ENCODE data around the gene SLC25A4. TPM values are rescaled to one million over a fixed set of nuclear protein-coding genes. Genes with fewer than 3 reads are reported as not detected.

SLC25A4 gene
- total RNA-seq, 1 donor from 2014 or later, result 24.1 TPM

GRCh38 chr4:185122681-185123345 lies 20.3 kb upstream of the SLC25A4 start:
- DNase-seq (ENCODE audit: low read depth, low spot score), result no peak
- peaks cover 5% of the 10 kb centered on the region for H3K4me1 Mint-ChIP-seq
- no peak for TF ChIP-seq CTCF (conservative IDR thresholded peaks at IDR 0.05)
- no peaks in the 10 kb centered on the region for H3K36me3 Mint-ChIP-seq (ENCODE audit: low read depth)
- no peak overlapping the region for H3K27ac Mint-ChIP-seq (ENCODE audit: unreplicated experiment)
- no peaks in the 10 kb centered on the region for H3K9me3 Mint-ChIP-seq
- H3K4me3 Mint-ChIP-seq, result no peak overlapping the region
- peaks cover 39% of the 10 kb centered on the region for H3K27me3 Mint-ChIP-seq (ENCODE audit: low read depth)

GRCh38 chr4:185124006-185124405 lies 19.1 kb upstream of the SLC25A4 start:
- DNase-seq (ENCODE audit: low read depth, low spot score), result no peak
- TF ChIP-seq CTCF (conservative IDR thresholded peaks at IDR 0.05), result no peak
- Mint-ChIP-seq H3K27me3 (ENCODE audit: low read depth) (peaks cover 49% of the 10 kb centered on the region), H3K4me1 (peaks cover 9% of the 10 kb centered on the region), H3K4me3 (no peak overlapping the region), H3K27ac (ENCODE audit: unreplicated experiment) (no peak overlapping the region), H3K36me3 (ENCODE audit: low read depth) (no peaks in the 10 kb centered on the region), H3K9me3 (no peaks in the 10 kb centered on the region)

GRCh38 chr4:185127021-185127925 lies 15.8 kb upstream of the SLC25A4 start:
- Mint-ChIP-seq H3K27me3 (ENCODE audit: low read depth) (peaks cover 54% of the 10 kb centered on the region), H3K9me3 (no peaks in the 10 kb centered on the region), H3K4me3 (peak overlapping the region; percentile 81), H3K4me1 (peaks cover 6% of the 10 kb centered on the region), H3K36me3 (ENCODE audit: low read depth) (no peaks in the 10 kb centered on the region), H3K27ac (ENCODE audit: unreplicated experiment) (no peak overlapping the region)
- DNase-seq (ENCODE audit: low read depth, low spot score), result no peak
- no peak for TF ChIP-seq CTCF (conservative IDR thresholded peaks at IDR 0.05)

GRCh38 chr4:185128272-185129119 lies 14.6 kb upstream of the SLC25A4 start:
- H3K27ac Mint-ChIP-seq (ENCODE audit: unreplicated experiment), result no peak overlapping the region
- H3K4me1 Mint-ChIP-seq, result peaks cover 6% of the 10 kb centered on the region
- H3K4me3 Mint-ChIP-seq, result peak overlapping the region; percentile 88
- peak; percentile 50 for TF ChIP-seq CTCF (conservative IDR thresholded peaks at IDR 0.05)
- H3K9me3 Mint-ChIP-seq, result no peaks in the 10 kb centered on the region
- peaks cover 44% of the 10 kb centered on the region for H3K27me3 Mint-ChIP-seq (ENCODE audit: low read depth)
- no peaks in the 10 kb centered on the region for H3K36me3 Mint-ChIP-seq (ENCODE audit: low read depth)
- no peak for DNase-seq (ENCODE audit: low read depth, low spot score)

GRCh38 chr4:185134307-185134869 lies 8.7 kb upstream of the SLC25A4 start:
- TF ChIP-seq CTCF (conservative IDR thresholded peaks at IDR 0.05), result peak; percentile 90
- Mint-ChIP-seq H3K27me3 (ENCODE audit: low read depth) (peaks cover 4% of the 10 kb centered on the region), H3K36me3 (ENCODE audit: low read depth) (no peaks in the 10 kb centered on the region), H3K27ac (ENCODE audit: unreplicated experiment) (no peak overlapping the region), H3K9me3 (no peaks in the 10 kb centered on the region), H3K4me3 (peak overlapping the region; percentile 20), H3K4me1 (peaks cover 6% of the 10 kb centered on the region)
- no peak for DNase-seq (ENCODE audit: low read depth, low spot score)

Measured in neural crest cell (in vitro differentiated cells).